ENCODE results near the gene FBXL17.

FBXL17 gene

DNA sequence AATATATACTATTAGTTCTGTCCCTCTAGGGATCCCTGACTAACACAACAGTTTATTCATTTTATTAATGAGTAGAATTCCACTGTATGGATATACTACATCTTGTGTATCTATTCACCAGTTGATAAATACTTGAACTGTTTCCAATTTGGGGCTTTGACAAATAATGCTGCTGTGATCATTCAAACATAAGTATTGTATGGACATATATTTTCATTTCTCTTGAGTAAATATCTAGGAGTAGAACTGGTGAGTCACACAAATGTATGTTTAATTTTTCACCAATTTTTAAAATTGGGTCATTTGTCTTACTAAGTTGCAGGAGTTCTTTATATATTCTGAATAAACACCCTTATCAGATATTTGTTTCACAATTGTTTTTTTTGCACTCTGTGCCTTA, 149.1 kb downstream of the FBXL17 start:
- H3K4me1 Mint-ChIP-seq (ENCODE audit: low read depth): no peaks in the 10 kb centered on the region
- no peaks in the 10 kb centered on the region for H3K27me3 Mint-ChIP-seq (ENCODE audit: low read depth)
- H3K27ac Mint-ChIP-seq: no peak overlapping the region
- no peaks in the 10 kb centered on the region for H3K36me3 Mint-ChIP-seq (ENCODE audit: low read depth)
- DNase-seq (ENCODE audit: low spot score): no peak
- no peak overlapping the region for H3K4me3 Mint-ChIP-seq
- no peaks in the 10 kb centered on the region for H3K9me3 Mint-ChIP-seq

- no peak for DNase-seq (ENCODE audit: low spot score)
- H3K36me3 Mint-ChIP-seq (ENCODE audit: low read depth): peaks cover 2% of the 10 kb centered on the region
- no peak overlapping the region for H3K4me3 Mint-ChIP-seq
- H3K9me3 Mint-ChIP-seq: peaks cover 3% of the 10 kb centered on the region
- H3K27me3 Mint-ChIP-seq (ENCODE audit: low read depth): no peaks in the 10 kb centered on the region
- no peak overlapping the region for H3K27ac Mint-ChIP-seq
- H3K4me1 Mint-ChIP-seq (ENCODE audit: low read depth): no peaks in the 10 kb centered on the region
These were observed 159.9 kb downstream of the FBXL17 start for GRCh38 chr5:108222011-108222410.

DNA sequence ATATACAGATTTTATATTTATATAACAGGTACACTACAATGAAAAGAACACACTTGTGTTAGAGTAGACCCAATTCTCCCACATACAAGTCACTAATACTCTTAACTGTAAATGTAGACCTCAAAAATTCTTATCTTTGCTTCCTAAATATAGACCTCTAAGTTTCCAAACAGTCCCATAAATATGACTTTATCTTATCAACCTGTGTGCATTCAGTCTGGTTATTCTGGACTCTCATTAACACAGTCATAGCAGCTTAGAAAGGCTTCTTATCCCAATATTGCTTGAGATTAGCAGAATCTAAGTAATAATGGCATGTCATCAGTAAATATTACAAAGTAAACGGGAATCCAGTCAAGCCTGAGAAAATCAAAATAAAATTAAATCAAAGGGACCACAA, 161.1 kb downstream of the FBXL17 start:
- Mint-ChIP-seq H3K36me3 (ENCODE audit: low read depth) (peaks cover 2% of the 10 kb centered on the region), H3K27ac (no peak overlapping the region), H3K4me1 (ENCODE audit: low read depth) (no peaks in the 10 kb centered on the region), H3K9me3 (peaks cover 6% of the 10 kb centered on the region), H3K4me3 (no peak overlapping the region), H3K27me3 (ENCODE audit: low read depth) (no peaks in the 10 kb centered on the region)
- DNase-seq (ENCODE audit: low spot score): no peak

GRCh38 chr5:108216890-108217289, 165.0 kb downstream of the FBXL17 start:
- H3K27me3 Mint-ChIP-seq (ENCODE audit: low read depth): no peaks in the 10 kb centered on the region
- no peak for DNase-seq (ENCODE audit: low spot score)
- peaks cover 13% of the 10 kb centered on the region for H3K9me3 Mint-ChIP-seq
- no peak overlapping the region for H3K27ac Mint-ChIP-seq
- no peaks in the 10 kb centered on the region for H3K4me1 Mint-ChIP-seq (ENCODE audit: low read depth)
- no peak overlapping the region for H3K4me3 Mint-ChIP-seq
- H3K36me3 Mint-ChIP-seq (ENCODE audit: low read depth): no peaks in the 10 kb centered on the region

- no peaks in the 10 kb centered on the region for H3K4me1 Mint-ChIP-seq (ENCODE audit: low read depth)
- DNase-seq (ENCODE audit: low spot score): no peak
- H3K4me3 Mint-ChIP-seq: no peak overlapping the region
- H3K36me3 Mint-ChIP-seq (ENCODE audit: low read depth): no peaks in the 10 kb centered on the region
- H3K27me3 Mint-ChIP-seq (ENCODE audit: low read depth): no peaks in the 10 kb centered on the region
- peaks cover 13% of the 10 kb centered on the region for H3K9me3 Mint-ChIP-seq
- no peak overlapping the region for H3K27ac Mint-ChIP-seq
These were observed 167.0 kb downstream of the FBXL17 start for GRCh38 chr5:108214857-108215256.

- Mint-ChIP-seq H3K27ac (no peak overlapping the region), H3K36me3 (ENCODE audit: low read depth) (no peaks in the 10 kb centered on the region), H3K27me3 (ENCODE audit: low read depth) (no peaks in the 10 kb centered on the region), H3K4me1 (ENCODE audit: low read depth) (no peaks in the 10 kb centered on the region), H3K9me3 (peaks cover 13% of the 10 kb centered on the region), H3K4me3 (no peak overlapping the region)
- no peak for DNase-seq (ENCODE audit: low spot score)
These were observed 169.0 kb downstream of the FBXL17 start for GRCh38 chr5:108212775-108213346.

- H3K4me3 Mint-ChIP-seq: no peak overlapping the region
- H3K27me3 Mint-ChIP-seq (ENCODE audit: low read depth): no peaks in the 10 kb centered on the region
- no peaks in the 10 kb centered on the region for H3K9me3 Mint-ChIP-seq
- no peak for DNase-seq (ENCODE audit: low spot score)
- no peak overlapping the region for H3K27ac Mint-ChIP-seq
- no peaks in the 10 kb centered on the region for H3K36me3 Mint-ChIP-seq (ENCODE audit: low read depth)
- H3K4me1 Mint-ChIP-seq (ENCODE audit: low read depth): no peaks in the 10 kb centered on the region
These were observed 175.2 kb downstream of the FBXL17 start for GRCh38 chr5:108206707-108207106.

GRCh38 chr5:108201721-108202120, 180.2 kb downstream of the FBXL17 start:
- peaks cover 2% of the 10 kb centered on the region for H3K4me1 Mint-ChIP-seq (ENCODE audit: low read depth)
- H3K27me3 Mint-ChIP-seq (ENCODE audit: low read depth): no peaks in the 10 kb centered on the region
- H3K36me3 Mint-ChIP-seq (ENCODE audit: low read depth): no peaks in the 10 kb centered on the region
- DNase-seq (ENCODE audit: low spot score): no peak
- no peak overlapping the region for H3K27ac Mint-ChIP-seq
- H3K4me3 Mint-ChIP-seq: no peak overlapping the region
- no peaks in the 10 kb centered on the region for H3K9me3 Mint-ChIP-seq

GRCh38 chr5:108196276-108196675, 185.6 kb downstream of the FBXL17 start:
- Mint-ChIP-seq H3K9me3 (no peaks in the 10 kb centered on the region), H3K27ac (no peak overlapping the region), H3K4me3 (no peak overlapping the region), H3K36me3 (ENCODE audit: low read depth) (no peaks in the 10 kb centered on the region), H3K4me1 (ENCODE audit: low read depth) (peaks cover 2% of the 10 kb centered on the region), H3K27me3 (ENCODE audit: low read depth) (no peaks in the 10 kb centered on the region)
- DNase-seq (ENCODE audit: low spot score): no peak

GRCh38 chr5:108193021-108193795, 188.7 kb downstream of the FBXL17 start:
- Mint-ChIP-seq H3K4me3 (no peak overlapping the region), H3K27me3 (ENCODE audit: low read depth) (no peaks in the 10 kb centered on the region), H3K27ac (no peak overlapping the region), H3K9me3 (no peaks in the 10 kb centered on the region), H3K36me3 (ENCODE audit: low read depth) (no peaks in the 10 kb centered on the region), H3K4me1 (ENCODE audit: low read depth) (no peaks in the 10 kb centered on the region)
- no peak for DNase-seq (ENCODE audit: low spot score)

DNA sequence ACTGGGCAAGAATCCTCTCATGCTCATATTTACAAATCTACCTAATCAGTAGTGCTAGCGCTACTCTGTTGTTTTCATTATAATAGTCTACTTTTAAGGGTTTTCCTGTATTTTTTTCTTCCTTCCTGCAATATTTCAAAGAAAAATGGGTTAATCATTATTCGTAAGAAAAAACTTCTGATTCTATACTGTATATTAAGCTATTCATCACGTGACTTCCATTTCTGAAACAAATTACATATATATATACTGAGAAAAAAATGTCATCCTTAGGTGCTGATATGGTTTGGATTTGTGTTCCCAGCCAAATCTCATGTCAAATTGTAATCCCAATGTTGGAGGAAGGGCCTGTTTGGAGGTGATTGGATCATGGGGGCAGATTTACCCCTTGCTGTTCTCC, 197.0 kb downstream of the FBXL17 start:
- Mint-ChIP-seq H3K27ac (no peak overlapping the region), H3K9me3 (no peaks in the 10 kb centered on the region), H3K4me1 (ENCODE audit: low read depth) (no peaks in the 10 kb centered on the region), H3K36me3 (ENCODE audit: low read depth) (peaks cover 2% of the 10 kb centered on the region), H3K4me3 (no peak overlapping the region), H3K27me3 (ENCODE audit: low read depth) (no peaks in the 10 kb centered on the region)
- DNase-seq (ENCODE audit: low spot score): no peak

DNA sequence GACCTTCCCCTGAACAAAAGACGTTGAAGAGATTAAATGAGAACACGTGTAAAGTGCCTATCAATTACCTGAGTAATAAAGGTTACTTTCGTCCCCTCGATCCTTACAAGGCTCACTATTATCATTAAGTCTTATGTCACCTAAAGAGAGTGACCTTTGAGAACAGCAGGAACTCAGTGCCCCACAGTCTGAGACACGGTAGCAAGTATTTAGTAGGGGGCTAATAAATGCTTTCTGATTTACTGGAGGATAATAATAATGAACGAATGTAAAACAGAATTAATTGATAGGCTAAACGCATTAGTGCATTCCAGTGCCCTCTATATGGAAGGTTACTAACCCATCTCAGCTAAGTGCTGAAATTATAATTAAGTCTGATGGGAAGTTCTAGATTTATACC, 199.9 kb downstream of the FBXL17 start:
- Mint-ChIP-seq H3K27ac (no peak overlapping the region), H3K4me1 (ENCODE audit: low read depth) (no peaks in the 10 kb centered on the region), H3K9me3 (no peaks in the 10 kb centered on the region), H3K36me3 (ENCODE audit: low read depth) (peaks cover 2% of the 10 kb centered on the region), H3K4me3 (no peak overlapping the region), H3K27me3 (ENCODE audit: low read depth) (no peaks in the 10 kb centered on the region)
- DNase-seq (ENCODE audit: low spot score): no peak

DNA sequence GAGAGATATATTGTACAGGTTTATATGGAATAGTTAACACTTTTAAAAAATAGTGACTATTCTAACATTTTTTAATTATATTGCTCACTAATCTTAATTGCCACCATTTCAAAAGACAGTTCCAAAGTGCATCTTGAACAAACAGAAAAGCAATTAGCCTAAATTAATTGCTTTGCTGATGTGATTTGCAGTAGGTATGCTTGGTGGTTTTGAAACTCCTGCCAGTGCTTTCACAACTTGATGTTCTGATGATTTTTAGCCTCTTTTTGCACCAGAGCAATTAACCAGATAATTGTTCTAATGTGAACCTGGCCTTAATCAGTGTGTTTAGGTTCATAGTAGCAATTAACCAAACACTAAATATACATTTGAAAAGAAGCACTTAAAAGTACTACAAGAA, 207.6 kb downstream of the FBXL17 start:
- no peak overlapping the region for H3K27ac Mint-ChIP-seq

DNA sequence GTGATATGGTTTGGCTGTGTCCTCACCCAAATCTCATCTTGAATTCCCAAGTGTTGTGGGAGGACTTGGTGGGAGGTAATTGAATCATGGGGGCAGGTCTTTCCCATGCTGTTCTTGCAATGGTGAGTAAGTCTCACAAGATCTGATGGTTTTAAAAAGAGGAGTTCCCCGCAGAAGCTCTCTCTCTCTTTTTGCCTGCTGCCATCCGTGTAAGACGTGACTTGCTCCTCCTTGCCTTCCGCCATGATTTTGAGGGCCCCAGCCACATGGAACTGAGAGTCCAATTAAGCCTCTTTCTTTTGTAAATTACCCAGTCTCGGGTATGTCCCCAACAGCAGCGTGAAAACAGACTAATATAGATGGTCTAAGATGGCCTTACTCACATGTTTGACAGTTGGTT, 210.1 kb downstream of the FBXL17 start:
- DNase-seq (ENCODE audit: low spot score): no peak
- no peaks in the 10 kb centered on the region for H3K4me1 Mint-ChIP-seq (ENCODE audit: low read depth)
- H3K36me3 Mint-ChIP-seq (ENCODE audit: low read depth): no peaks in the 10 kb centered on the region
- H3K27ac Mint-ChIP-seq: no peak overlapping the region
- H3K4me3 Mint-ChIP-seq: no peak overlapping the region
- no peaks in the 10 kb centered on the region for H3K9me3 Mint-ChIP-seq
- H3K27me3 Mint-ChIP-seq (ENCODE audit: low read depth): no peaks in the 10 kb centered on the region

More for the DNA sequence above, 207.6 kb downstream of the FBXL17 start:
- Mint-ChIP-seq H3K4me1 (ENCODE audit: low read depth) (no peaks in the 10 kb centered on the region), H3K36me3 (ENCODE audit: low read depth) (no peaks in the 10 kb centered on the region), H3K27me3 (ENCODE audit: low read depth) (no peaks in the 10 kb centered on the region), H3K9me3 (no peaks in the 10 kb centered on the region), H3K4me3 (no peak overlapping the region)
- no peak for DNase-seq (ENCODE audit: low spot score)

GRCh38 chr5:108168915-108169314, 213.0 kb downstream of the FBXL17 start:
- no peaks in the 10 kb centered on the region for H3K27me3 Mint-ChIP-seq (ENCODE audit: low read depth)
- H3K36me3 Mint-ChIP-seq (ENCODE audit: low read depth): no peaks in the 10 kb centered on the region
- DNase-seq (ENCODE audit: low spot score): no peak
- H3K27ac Mint-ChIP-seq: no peak overlapping the region
- no peak overlapping the region for H3K4me3 Mint-ChIP-seq
- H3K4me1 Mint-ChIP-seq (ENCODE audit: low read depth): no peaks in the 10 kb centered on the region
- no peaks in the 10 kb centered on the region for H3K9me3 Mint-ChIP-seq
